Thyroid gland (tissue), 4 donors: Measurements from ENCODE around the gene WHRN. TPM values are rescaled to one million over a fixed set of nuclear protein-coding genes. Genes with fewer than 3 reads are reported as not detected.

ENCODE experiments used
- DNase-seq, 2 donors: peaks; one replicate each; pipeline ENCODE4 v3.0.0-alpha.2; 2019
- H3K27ac ChIP-seq, 3 donors: fragments of 200-600 bp; sonication (generic); 1 replicate in 2 of 3; 2 replicates in 1 of 3; pipeline ENCODE4 v1.5.1; 2016 to 2019; ENCODE audit warnings: mild to moderate bottlenecking in 1 of 3, moderate library complexity in 1 of 3
- H3K27me3 ChIP-seq: fragments of 200-600 bp; sonication (generic); one replicate; pipeline ENCODE4 v1.5.1; 2019
- H3K36me3 ChIP-seq, 2 donors: fragments of 200-600 bp; sonication (generic); one replicate each; pipeline ENCODE4 v1.5.1; 2016 to 2019
- H3K4me1 ChIP-seq, 2 donors: fragments of 200-600 bp; sonication (generic); one replicate each; pipeline ENCODE4 v1.5.1; 2017 to 2019
- H3K4me3 ChIP-seq, 3 donors: fragments of 200-600 bp; sonication (generic); replicated peaks in 1 of 3; 1 replicate in 2 of 3; 2 replicates in 1 of 3; pipeline ENCODE4 v1.5.1; 2016; ENCODE audit warnings: mild to moderate bottlenecking in 1 of 3
- H3K9me3 ChIP-seq: fragments of 200-600 bp; sonication (generic); one replicate; pipeline ENCODE4 v1.5.1; 2017
- CTCF ChIP-seq, 6 experiments: fragments of 200-600 bp in 3 of 6; fragments of 450-650 bp in 3 of 6; sonication (generic) in 3 of 6; IDR thresholded peaks; one replicate each; pipeline ENCODE4 v1.5.1; 2016 to 2019; ENCODE audit warnings: antibody characterized with exemption in 6 of 6, mild to moderate bottlenecking in 2 of 6, inconsistent platforms in 1 of 6, moderate library complexity in 1 of 6
- POLR2A ChIP-seq, 2 donors: fragments of 450-650 bp; IDR thresholded peaks; one replicate each; pipeline ENCODE4 v1.6.1; 2017; ENCODE audit warnings: antibody characterized with exemption in 2 of 2, mild to moderate bottlenecking in 2 of 2, moderate library complexity in 1 of 2
- WGBS, 2 donors: methylation state at CpG; one replicate each; pipeline ENCODE4 v1.1.5; 2017; 5-methylcytosine and 5-hydroxymethylcytosine counted together
- intact Hi-C: fragments of 100-400 bp; cut with DNase I; formaldehyde crosslinking; loops from one replicate; pipeline ENCODE4 v1.15.1; 2023
- total RNA-seq, 4 donors: library from RNA; depleted of rRNA; stranded (reverse); fragments of >200 nt; gene quantifications; one replicate each; pipeline ENCODE4 v1.2.3, GENCODE V29; 2016

WHRN gene
- total RNA-seq, 4 donors from 2014 or later: 7.4 to 13.0 (median 10.9) TPM

GRCh38 chr9:114388764-114389375 is 116.4 kb downstream of the WHRN start:
- TF ChIP-seq CTCF (IDR thresholded peaks at IDR 0.05) (no peak), POLR2A (IDR thresholded peaks at IDR 0.05) (no peak)
- WGBS, 2 donors: 81 to 88% methylated on average over 8 to 9 of the region's 9 CpGs
- no peak for DNase-seq
- peak overlapping the region in 2 of 3 donors; percentile 66 for H3K27ac ChIP-seq
- H3K36me3 ChIP-seq: no peaks in the 10 kb centered on the region
- H3K27me3 ChIP-seq: no peaks in the 10 kb centered on the region
- intact Hi-C loops: no loop called here
- H3K4me1 ChIP-seq: peaks cover 19 to 52% of the 10 kb centered on the region in 2 donors
- H3K4me3 ChIP-seq: no peak overlapping the region
- H3K9me3 ChIP-seq: no peaks in the 10 kb centered on the region

GRCh38 chr9:114388357-114388682 is 117.0 kb downstream of the WHRN start:
- peak overlapping the region in 1 of 3 donors; percentile 43 for H3K4me3 ChIP-seq
- no peaks in the 10 kb centered on the region for H3K9me3 ChIP-seq
- H3K27me3 ChIP-seq: no peaks in the 10 kb centered on the region
- intact Hi-C loops: no loop called here
- WGBS, 2 donors: 52 to 69% methylated on average over 9 of the region's 9 CpGs
- H3K4me1 ChIP-seq: peaks cover 19 to 55% of the 10 kb centered on the region in 2 donors
- TF ChIP-seq POLR2A (IDR thresholded peaks at IDR 0.05) (no peak), CTCF (IDR thresholded peaks at IDR 0.05) (no peak)
- no peak for DNase-seq
- H3K36me3 ChIP-seq: no peaks in the 10 kb centered on the region
- H3K27ac ChIP-seq: peak overlapping the region; percentile 66 to 88 (median 66)

GRCh38 chr9:114387680-114388356 is 117.5 kb downstream of the WHRN start, which contains the start of gene AKNA:
AKNA (minus strand) TSS chr9:114387982; CDS start chr9:114381333, 6,649 bp downstream.
- Histone ChIP-seq H3K4me1 (peaks cover 16 to 55% of the 10 kb centered on the region in 2 donors), H3K36me3 (no peaks in the 10 kb centered on the region), H3K9me3 (no peaks in the 10 kb centered on the region), H3K4me3 (peak within 1 kb of the TSS; percentile 1 to 43 (median 40)), H3K27me3 (no peaks in the 10 kb centered on the region), H3K27ac (peak within 1 kb of the TSS; percentile 66 to 88 (median 66))
- peak; percentile 78 to 81 for DNase-seq
- 0 to 6% methylated on average over 12 to 16 of the region's 25 CpGs for WGBS, 2 donors
- peak in 1 of 2 donors; percentile 64 for TF ChIP-seq POLR2A (IDR thresholded peaks at IDR 0.05)
- no peak for TF ChIP-seq CTCF (IDR thresholded peaks at IDR 0.05)
- intact Hi-C loops: no loop called here

- Histone ChIP-seq H3K36me3 (no peaks in the 10 kb centered on the region), H3K4me1 (peaks cover 8 to 48% of the 10 kb centered on the region in 2 donors), H3K27me3 (no peaks in the 10 kb centered on the region), H3K4me3 (peak overlapping the region; percentile 1 to 43 (median 40)), H3K27ac (peak overlapping the region; percentile 66 to 88 (median 66)), H3K9me3 (no peaks in the 10 kb centered on the region)
- TF ChIP-seq CTCF (IDR thresholded peaks at IDR 0.05) (no peak), POLR2A (IDR thresholded peaks at IDR 0.05) (no peak)
- peak; percentile 41 to 48 for DNase-seq
- intact Hi-C loops: no loop called here
- WGBS, 2 donors: 20 to 26% methylated on average over 13 of the region's 18 CpGs
Measured at GRCh38 chr9:114386886-114387679, 118.2 kb downstream of the WHRN start.
